SKM-1 (cell line): ENCODE measurements around the gene APCDD1L.

Experiments
- DNase-seq: peaks from one replicate; lab custom pipeline; 2025; ENCODE audit not compliant: unreplicated experiment; lab: John Stamatoyannopoulos, UW

The APCDD1L gene

GRCh38 chr20:58492795-58493524 is 22.2 kb downstream of the APCDD1L start:
- no peak for DNase-seq

GRCh38 chr20:58492074-58492718 is 23.0 kb downstream of the APCDD1L start:
- no peak for DNase-seq

- no peak for DNase-seq
These were observed 29.0 kb downstream of the APCDD1L start for GRCh38 chr20:58486207-58486606.

- no peak for DNase-seq
These were observed 29.8 kb downstream of the APCDD1L start for GRCh38 chr20:58485393-58485792.

GRCh38 chr20:58483470-58483869 is 31.7 kb downstream of the APCDD1L start:
- DNase-seq: no peak

GRCh38 chr20:58483051-58483450 is 32.1 kb downstream of the APCDD1L start:
- DNase-seq: no peak

- DNase-seq: no peak
These were observed 32.8 kb downstream of the APCDD1L start for GRCh38 chr20:58482416-58482815.

GRCh38 chr20:58481481-58482021 is 33.6 kb downstream of the APCDD1L start:
- no peak for DNase-seq

GRCh38 chr20:58480551-58481336 is 34.5 kb downstream of the APCDD1L start:
- DNase-seq: no peak

GRCh38 chr20:58479726-58480440 is 35.3 kb downstream of the APCDD1L start:
- DNase-seq: no peak

GRCh38 chr20:58478141-58478805 is 36.9 kb downstream of the APCDD1L start:
- DNase-seq: no peak

- no peak for DNase-seq
These were observed 39.7 kb downstream of the APCDD1L start for GRCh38 chr20:58475466-58475865.

GRCh38 chr20:58473453-58474425 is 41.5 kb downstream of the APCDD1L start:
- DNase-seq: no peak

- no peak for DNase-seq
These were observed 42.8 kb downstream of the APCDD1L start for GRCh38 chr20:58472273-58473018.

GRCh38 chr20:58471193-58472164 is 43.7 kb downstream of the APCDD1L start:
- DNase-seq: no peak

GRCh38 chr20:58470336-58471192 is 44.6 kb downstream of the APCDD1L start:
- DNase-seq: no peak
